ENCODE results near the gene OR10J4. TPM values are rescaled to one million over a fixed set of nuclear protein-coding genes. Genes with fewer than 3 reads are reported as not detected.

OR10J4 gene
- total RNA-seq, 4 donors from 2014 or later = not detected

DNA sequence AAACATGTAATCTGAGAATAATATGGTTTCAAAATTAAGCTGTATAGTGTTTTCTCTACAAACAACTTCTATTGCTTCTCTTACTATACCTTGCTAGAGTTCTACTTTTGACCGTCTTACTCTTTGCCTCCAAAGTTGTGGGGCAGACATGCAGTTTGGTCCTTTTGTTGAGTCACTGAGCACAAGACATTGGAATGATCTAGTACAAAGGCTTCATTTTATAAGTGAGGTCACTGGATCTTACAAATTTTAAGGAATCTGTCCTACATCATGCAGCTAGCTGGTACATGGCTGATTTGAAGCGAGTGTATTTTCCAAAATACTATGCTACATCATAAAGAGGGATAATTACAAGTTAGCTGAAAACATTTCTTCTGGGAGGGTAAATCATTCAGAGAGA, 36.3 kb downstream of the OR10J4 start:
- in situ Hi-C loops (cut with MboI; ENCODE audit: low pct_ligation_motif_present in 1 of 4, low pct_unique_long_range_greater_than_20kb in 1 of 4, low sequenced_read_pairs in 3 of 4) (no loop called here), intact Hi-C loops (cut with DNase I; ENCODE audit: low total_unique reads) (no loop called here)
- Histone ChIP-seq H3K36me3 (no peaks in the 10 kb centered on the region), H3K27me3 (no peaks in the 10 kb centered on the region), H3K4me3 (no peak overlapping the region), H3K27ac (no peak overlapping the region), H3K9me3 (no peaks in the 10 kb centered on the region), H3K4me1 (no peaks in the 10 kb centered on the region)
- 69% methylated on average over 2 of the region's 2 CpGs; no CpG with 5 or more reads in 1 of the 2 donors for WGBS, 2 donors (ENCODE audit: low coverage in 1 of 2)
- no peak for TF ChIP-seq POLR2AphosphoS5 (IDR thresholded peaks at IDR 0.05)
- TF ChIP-seq EP300 (IDR thresholded peaks at IDR 0.05; ENCODE audit: low read depth) = no peak
- no peak for TF ChIP-seq POLR2A (IDR thresholded peaks at IDR 0.05)
- TF ChIP-seq, protein P1, sequence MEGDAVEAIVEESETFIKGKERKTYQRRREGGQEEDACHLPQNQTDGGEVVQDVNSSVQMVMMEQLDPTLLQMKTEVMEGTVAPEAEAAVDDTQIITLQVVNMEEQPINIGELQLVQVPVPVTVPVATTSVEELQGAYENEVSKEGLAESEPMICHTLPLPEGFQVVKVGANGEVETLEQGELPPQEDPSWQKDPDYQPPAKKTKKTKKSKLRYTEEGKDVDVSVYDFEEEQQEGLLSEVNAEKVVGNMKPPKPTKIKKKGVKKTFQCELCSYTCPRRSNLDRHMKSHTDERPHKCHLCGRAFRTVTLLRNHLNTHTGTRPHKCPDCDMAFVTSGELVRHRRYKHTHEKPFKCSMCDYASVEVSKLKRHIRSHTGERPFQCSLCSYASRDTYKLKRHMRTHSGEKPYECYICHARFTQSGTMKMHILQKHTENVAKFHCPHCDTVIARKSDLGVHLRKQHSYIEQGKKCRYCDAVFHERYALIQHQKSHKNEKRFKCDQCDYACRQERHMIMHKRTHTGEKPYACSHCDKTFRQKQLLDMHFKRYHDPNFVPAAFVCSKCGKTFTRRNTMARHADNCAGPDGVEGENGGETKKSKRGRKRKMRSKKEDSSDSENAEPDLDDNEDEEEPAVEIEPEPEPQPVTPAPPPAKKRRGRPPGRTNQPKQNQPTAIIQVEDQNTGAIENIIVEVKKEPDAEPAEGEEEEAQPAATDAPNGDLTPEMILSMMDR (IDR thresholded peaks at IDR 0.05) = no peak
- DNase-seq = no peak

DNA sequence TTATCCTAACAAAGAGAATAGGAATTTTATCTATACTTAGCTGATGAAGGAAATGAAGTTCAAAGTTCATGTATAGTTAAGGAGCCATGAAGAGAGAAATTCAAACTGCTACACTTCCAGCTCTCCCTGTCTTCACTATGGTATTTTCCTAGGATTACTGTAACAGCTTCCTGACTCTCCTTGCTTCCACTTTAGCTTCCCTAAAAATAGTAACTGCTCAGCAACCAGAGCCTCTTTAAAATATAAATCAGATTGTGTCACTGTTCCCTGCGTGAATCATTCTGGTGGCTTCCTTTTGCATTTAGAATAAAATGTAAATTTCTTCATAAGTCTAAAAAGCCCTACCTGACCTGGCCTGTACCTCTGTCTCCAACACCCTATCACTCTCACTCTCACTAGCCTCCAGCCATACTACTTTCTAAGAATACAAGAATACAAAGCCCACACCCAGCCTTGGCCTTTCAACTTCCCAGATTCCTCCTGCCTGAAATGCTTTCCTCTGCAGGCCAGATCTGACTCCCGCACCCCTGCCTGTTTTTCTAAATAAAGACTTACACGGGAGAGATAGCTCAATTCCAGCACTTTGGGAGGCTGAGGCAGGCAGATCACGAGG, 38.0 kb downstream of the OR10J4 start:
- H3K27ac ChIP-seq = no peak overlapping the region
- H3K27me3 ChIP-seq = no peaks in the 10 kb centered on the region
- H3K4me3 ChIP-seq = no peak overlapping the region
- no peak for DNase-seq
- in situ Hi-C loops (cut with MboI; ENCODE audit: low pct_ligation_motif_present in 1 of 4, low pct_unique_long_range_greater_than_20kb in 1 of 4, low sequenced_read_pairs in 3 of 4) (no loop called here), intact Hi-C loops (cut with DNase I; ENCODE audit: low total_unique reads) (no loop called here)
- H3K9me3 ChIP-seq = no peaks in the 10 kb centered on the region
- TF ChIP-seq POLR2A (IDR thresholded peaks at IDR 0.05) = no peak
- no peak for TF ChIP-seq EP300 (IDR thresholded peaks at IDR 0.05; ENCODE audit: low read depth)
- TF ChIP-seq, protein P1 (IDR thresholded peaks at IDR 0.05) = no peak
- no peak for TF ChIP-seq POLR2AphosphoS5 (IDR thresholded peaks at IDR 0.05)
- H3K36me3 ChIP-seq = no peaks in the 10 kb centered on the region
- WGBS, 2 donors (ENCODE audit: low coverage in 1 of 2) = 38 to 51% methylated on average over 2 to 4 of the region's 4 CpGs
- H3K4me1 ChIP-seq = no peaks in the 10 kb centered on the region

GRCh38 chr1:159473335-159473734, 41.3 kb downstream of the OR10J4 start:
- 45 to 69% methylated on average over 1 of the region's 1 CpG for WGBS, 2 donors (ENCODE audit: low coverage in 1 of 2)
- Histone ChIP-seq H3K9me3 (no peaks in the 10 kb centered on the region), H3K4me3 (no peak overlapping the region), H3K36me3 (no peaks in the 10 kb centered on the region), H3K4me1 (no peaks in the 10 kb centered on the region), H3K27ac (no peak overlapping the region), H3K27me3 (no peaks in the 10 kb centered on the region)
- TF ChIP-seq POLR2AphosphoS5 (IDR thresholded peaks at IDR 0.05) = no peak
- TF ChIP-seq, protein P1 (IDR thresholded peaks at IDR 0.05) = no peak
- intact Hi-C loops (cut with DNase I; ENCODE audit: low total_unique reads) (no loop called here), in situ Hi-C loops (cut with MboI; ENCODE audit: low pct_ligation_motif_present in 1 of 4, low pct_unique_long_range_greater_than_20kb in 1 of 4, low sequenced_read_pairs in 3 of 4) (no loop called here)
- DNase-seq = no peak

GRCh38 chr1:159474926-159475325, 42.9 kb downstream of the OR10J4 start:
- Histone ChIP-seq H3K36me3 (no peaks in the 10 kb centered on the region), H3K27ac (no peak overlapping the region), H3K4me1 (no peaks in the 10 kb centered on the region), H3K4me3 (no peak overlapping the region), H3K27me3 (no peaks in the 10 kb centered on the region), H3K9me3 (no peaks in the 10 kb centered on the region)
- TF ChIP-seq POLR2A (IDR thresholded peaks at IDR 0.05) = no peak
- TF ChIP-seq, protein P1 (IDR thresholded peaks at IDR 0.05) = no peak
- no peak for TF ChIP-seq POLR2AphosphoS5 (IDR thresholded peaks at IDR 0.05)
- TF ChIP-seq EP300 (IDR thresholded peaks at IDR 0.05; ENCODE audit: low read depth) = no peak
- no peak for DNase-seq
- 72% methylated on average over 1 of the region's 1 CpG; no CpG with 5 or more reads in 1 of the 2 donors for WGBS, 2 donors (ENCODE audit: low coverage in 1 of 2)
- intact Hi-C loops (cut with DNase I; ENCODE audit: low total_unique reads) = no loop called here
- in situ Hi-C loops (cut with MboI; ENCODE audit: low pct_ligation_motif_present in 1 of 4, low pct_unique_long_range_greater_than_20kb in 1 of 4, low sequenced_read_pairs in 3 of 4) = no loop called here

Other genes starting within 250 kb of the OR10J4 start
- gene ACKR1, start 227.3 kb upstream of the OR10J4 start, total RNA-seq = 10 to 100 TPM in 2 of 4 donors, 1 to 10 TPM in 2; 4.1 to 16.7 (median 9.9) TPM
- gene FCER1A, start 129.9 kb upstream of the OR10J4 start, total RNA-seq = 1 to 10 TPM in 1 of 4 donors, under 1 TPM in 1, not detected in 2; 0.95 to 1.5 TPM
- not detected for gene OR10J1, start 7.5 kb downstream of the OR10J4 start, total RNA-seq
- gene OR10J5, start 103.8 kb downstream of the OR10J4 start, total RNA-seq = not detected
- not detected for gene APCS, start 155.6 kb downstream of the OR10J4 start, total RNA-seq